ENCODE results near the gene RBFOX2.

GRCh38 chr22:36027935-36028645 lies 534 bp downstream of the RBFOX2 start:
- TF ChIP-seq CTCF (IDR thresholded peaks at IDR 0.05) (no peak), POLR2A (IDR thresholded peaks at IDR 0.05) (no peak)
